HEK293 (cell line): ENCODE measurements around the gene SEMA7A.

ENCODE experiments used
- CTCF ChIA-PET: fragments of 350-600 bp; formaldehyde crosslinking; extraction: SDS; loops from one replicate; lab custom pipeline; 2021; ENCODE audit warnings: antibody characterized with exemption; lab: Yijun Ruan, JAX
- POLR2A ChIA-PET: fragments of 300-600 bp; formaldehyde crosslinking; extraction: SDS; loops from one replicate; lab custom pipeline; 2020; ENCODE audit warnings: antibody characterized with exemption, inconsistent platforms; lab: Yijun Ruan, JAX
- H3K27ac ChIP-seq: fragments of 200-500 bp; sonication (Bioruptor generic); 2 replicates; pipeline ENCODE4 v1.5.1; 2014; ENCODE audit warnings: low read depth, low read length, control low read depth, inconsistent platforms; ENCODE audit errors: extremely low read depth
- H3K36me3 ChIP-seq, 2 experiments: fragments of 200-500 bp in 1 of 2; sonication (Bioruptor generic) in 1 of 2; 1 replicate in 1 of 2; 2 replicates in 1 of 2; pipeline ENCODE4 v1.5.1; 2014 to 2017; ENCODE audit warnings: inconsistent platforms in 2 of 2, low read length in 2 of 2; ENCODE audit not compliant: control insufficient read depth in 2 of 2, insufficient read depth in 1 of 2
- H3K4me1 ChIP-seq: fragments of 200-500 bp; sonication (Bioruptor generic); 2 replicates; pipeline ENCODE4 v1.5.1; 2014; ENCODE audit warnings: mild to moderate bottlenecking, low read length, inconsistent platforms; ENCODE audit not compliant: control insufficient read depth, insufficient read depth
- H3K4me3 ChIP-seq: 2 replicates; pipeline ENCODE4 v1.5.1; 2011; ENCODE audit warnings: low read depth, mild to moderate bottlenecking, control low read depth, low read length, moderate library complexity
- H3K9me3 ChIP-seq: fragments of 200-500 bp; sonication (Bioruptor generic); 2 replicates; pipeline ENCODE4 v1.5.1; 2014; ENCODE audit warnings: low read depth, low read length, inconsistent platforms; ENCODE audit not compliant: control insufficient read depth, insufficient read depth
- EGR2 ChIP-seq: fragments of 450-650 bp; formaldehyde crosslinking; IDR thresholded peaks from 2 replicates; pipeline ENCODE4 v1.5.1; 2016; ENCODE audit warnings: low read depth, missing biosample characterization, missing genetic modification characterization
- GLIS1 ChIP-seq: fragments of 450-650 bp; formaldehyde crosslinking; IDR thresholded peaks from 2 replicates; pipeline ENCODE4 v1.5.1; 2016; ENCODE audit warnings: missing biosample characterization, missing genetic modification characterization
- GLIS2 ChIP-seq: fragments of 450-650 bp; formaldehyde crosslinking; IDR thresholded peaks from 2 replicates; pipeline ENCODE4 v1.5.1; 2016; ENCODE audit warnings: missing biosample characterization, missing genetic modification characterization
- INSM2 ChIP-seq: fragments of 450-650 bp; formaldehyde crosslinking; IDR thresholded peaks from 2 replicates; pipeline ENCODE4 v1.5.1; 2016; ENCODE audit warnings: missing biosample characterization, missing genetic modification characterization
- KLF10 ChIP-seq: fragments of 450-650 bp; IDR thresholded peaks from 2 replicates; pipeline ENCODE4 v1.5.1; 2018; ENCODE audit warnings: missing biosample characterization, mild to moderate bottlenecking, missing genetic modification characterization
- PRDM10 ChIP-seq: fragments of 450-650 bp; formaldehyde crosslinking; IDR thresholded peaks from 2 replicates; pipeline ENCODE4 v1.5.1; 2016; ENCODE audit warnings: missing biosample characterization, missing genetic modification characterization
- ZBTB49 ChIP-seq: fragments of 450-650 bp; formaldehyde crosslinking; IDR thresholded peaks from 2 replicates; pipeline ENCODE4 v1.5.1; 2016; ENCODE audit warnings: missing biosample characterization, missing genetic modification characterization, low read depth
- ZEB2 ChIP-seq: fragments of 450-650 bp; formaldehyde crosslinking; IDR thresholded peaks from 2 replicates; pipeline ENCODE4 v1.5.1; 2016; ENCODE audit warnings: missing biosample characterization, missing genetic modification characterization
- ZIC2 ChIP-seq: fragments of 450-650 bp; formaldehyde crosslinking; IDR thresholded peaks from 2 replicates; pipeline ENCODE4 v1.5.1; 2016; ENCODE audit warnings: missing biosample characterization, missing genetic modification characterization
- ZNF10 ChIP-seq: fragments of 450-650 bp; formaldehyde crosslinking; IDR thresholded peaks from 2 replicates; pipeline ENCODE4 v1.5.1; 2017; ENCODE audit warnings: missing biosample characterization, missing genetic modification characterization
- ZNF175 ChIP-seq: fragments of 450-650 bp; formaldehyde crosslinking; IDR thresholded peaks from 2 replicates; pipeline ENCODE4 v1.5.1; 2016; ENCODE audit warnings: missing biosample characterization, missing genetic modification characterization
- ZNF214 ChIP-seq: fragments of 450-650 bp; formaldehyde crosslinking; IDR thresholded peaks from 2 replicates; pipeline ENCODE4 v1.5.1; 2017; ENCODE audit warnings: missing biosample characterization, mild to moderate bottlenecking, missing genetic modification characterization, borderline replicate concordance
- ZNF223 ChIP-seq: fragments of 450-650 bp; formaldehyde crosslinking; IDR thresholded peaks from 2 replicates; pipeline ENCODE4 v1.5.1; 2016; ENCODE audit warnings: missing biosample characterization, missing genetic modification characterization
- ZNF350 ChIP-seq: fragments of 450-650 bp; formaldehyde crosslinking; IDR thresholded peaks from 2 replicates; pipeline ENCODE4 v1.5.0; 2017; ENCODE audit warnings: missing biosample characterization, mild to moderate bottlenecking, missing genetic modification characterization
- ZNF404 ChIP-seq: fragments of 450-650 bp; formaldehyde crosslinking; IDR thresholded peaks from 2 replicates; pipeline ENCODE4 v1.5.1; 2017; ENCODE audit warnings: missing biosample characterization, missing genetic modification characterization
- ZNF473 ChIP-seq: fragments of 450-650 bp; formaldehyde crosslinking; IDR thresholded peaks from 2 replicates; pipeline ENCODE4 v1.5.1; 2017; ENCODE audit warnings: missing biosample characterization, missing genetic modification characterization
- ZNF558 ChIP-seq: fragments of 450-650 bp; formaldehyde crosslinking; IDR thresholded peaks from 2 replicates; pipeline ENCODE4 v1.5.1; 2016; ENCODE audit warnings: missing biosample characterization, missing genetic modification characterization
- ZNF571 ChIP-seq: fragments of 450-650 bp; formaldehyde crosslinking; IDR thresholded peaks from 2 replicates; pipeline ENCODE4 v1.5.0; 2017; ENCODE audit warnings: missing biosample characterization, missing genetic modification characterization
- ZNF660 ChIP-seq: fragments of 450-650 bp; IDR thresholded peaks from 2 replicates; pipeline ENCODE4 v1.5.1; 2018; ENCODE audit warnings: missing biosample characterization, mild to moderate bottlenecking, missing genetic modification characterization
- ZNF776 ChIP-seq: fragments of 450-650 bp; formaldehyde crosslinking; IDR thresholded peaks from 2 replicates; pipeline ENCODE4 v1.5.0; 2017; ENCODE audit warnings: missing biosample characterization, missing genetic modification characterization, borderline replicate concordance

SEMA7A gene

GRCh38 chr15:74396445-74397238 lies 37.1 kb downstream of the SEMA7A start (continued):
- TF ChIP-seq ZNF223 (tag by site-specific recombination) (no peak), INSM2 (tag by site-specific recombination) (0 out of 2 replicates have a peak, but pooled peaks have one; percentile 46), KLF10 (tag by site-specific recombination) (peak; percentile 62; the same call in 1 of the 2 replicates), ZEB2 (no peak), ZNF175 (tag by site-specific recombination) (no peak)

- H3K4me3 ChIP-seq = no peak overlapping the region
- TF ChIP-seq ZNF473 (tag by site-specific recombination) (no peak), ZNF660 (tag by site-specific recombination) (no peak), ZNF214 (tag by site-specific recombination) (no peak), ZNF558 (no peak), ZNF404 (no peak), PRDM10 (tag by site-specific recombination) (no peak), ZNF571 (tag by site-specific recombination) (no peak), ZNF350 (tag by site-specific recombination) (no peak), ZNF776 (tag by site-specific recombination) (no peak)
- TF ChIP-seq, all 188 proteins: peak for 0
- ChIA-PET CTCF (interaction anchor here (0.6 to 3.1 kb wide), 6 partner anchors 7 to 926 kb away, joined by 3 to 14 read pairs (median 4); no protein-coding TSS in a partner anchor), POLR2A (interaction anchor here (0.6 to 1.1 kb wide), 2 partner anchors 11 to 75 kb away, joined by 3 read pairs; no protein-coding TSS in a partner anchor)
- no peak overlapping the region for H3K27ac ChIP-seq
- H3K36me3 ChIP-seq = no peaks in the 10 kb centered on the region
- no peaks in the 10 kb centered on the region for H3K4me1 ChIP-seq
- H3K9me3 ChIP-seq = no peaks in the 10 kb centered on the region
Measured at GRCh38 chr15:74396146-74396438, 37.7 kb downstream of the SEMA7A start.

GRCh38 chr15:74395319-74396145 lies 38.2 kb downstream of the SEMA7A start:
- ChIA-PET CTCF (interaction anchor here (0.6 to 3.5 kb wide), 11 partner anchors 7 to 927 kb away, joined by 3 to 20 read pairs (median 4); no protein-coding TSS in a partner anchor), POLR2A (interaction anchor here (0.6 kb wide), 1 partner anchor 66 kb away, joined by 4 read pairs; no protein-coding TSS in a partner anchor)
- no peak overlapping the region for H3K27ac ChIP-seq
- H3K36me3 ChIP-seq = no peaks in the 10 kb centered on the region
- H3K4me1 ChIP-seq = no peaks in the 10 kb centered on the region
- no peaks in the 10 kb centered on the region for H3K9me3 ChIP-seq
- H3K4me3 ChIP-seq = no peak overlapping the region
- TF ChIP-seq EGR2 (tag by site-specific recombination) (peak; percentile 93), ZBTB49 (tag by site-specific recombination) (no peak), PRDM10 (tag by site-specific recombination) (peak; percentile 57), GLIS2 (0 out of 2 replicates have a peak, but pooled peaks have one; percentile 11), ZIC2 (tag by site-specific recombination) (peak; percentile 22), ZNF10 (no peak), GLIS1 (peak; percentile 60)
